ENCODE data around the gene PHF19.

Gene PHF19

DNA sequence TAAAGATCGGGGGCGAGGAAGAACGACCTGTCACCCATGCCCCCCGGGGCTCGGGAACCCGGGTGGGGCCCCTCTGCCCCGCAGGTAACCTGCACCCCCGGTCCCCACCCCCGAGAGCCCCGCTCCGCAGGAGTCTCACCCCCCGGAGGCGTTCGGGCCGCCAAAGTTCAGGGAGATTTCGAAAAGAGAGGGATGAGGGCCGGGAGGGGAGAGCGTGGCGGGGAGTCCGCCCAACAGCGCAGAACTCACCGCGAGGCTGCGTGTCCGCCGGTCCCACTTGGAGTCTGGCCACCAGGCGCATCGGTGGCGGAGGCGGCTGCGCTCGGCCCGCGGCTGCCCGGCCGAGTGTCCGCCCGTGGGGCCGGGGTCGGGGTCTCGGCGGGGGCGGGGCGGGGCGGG lies at the start of gene PHF19:
PHF19 (minus strand) TSS at position 347 of the 399 bp plus-strand sequence. CDS start 2,447 bp downstream, outside the sequence.
- in situ Hi-C loops (cut with HindIII; ENCODE audit: low sequenced_read_pairs), result no loop called here

DNA sequence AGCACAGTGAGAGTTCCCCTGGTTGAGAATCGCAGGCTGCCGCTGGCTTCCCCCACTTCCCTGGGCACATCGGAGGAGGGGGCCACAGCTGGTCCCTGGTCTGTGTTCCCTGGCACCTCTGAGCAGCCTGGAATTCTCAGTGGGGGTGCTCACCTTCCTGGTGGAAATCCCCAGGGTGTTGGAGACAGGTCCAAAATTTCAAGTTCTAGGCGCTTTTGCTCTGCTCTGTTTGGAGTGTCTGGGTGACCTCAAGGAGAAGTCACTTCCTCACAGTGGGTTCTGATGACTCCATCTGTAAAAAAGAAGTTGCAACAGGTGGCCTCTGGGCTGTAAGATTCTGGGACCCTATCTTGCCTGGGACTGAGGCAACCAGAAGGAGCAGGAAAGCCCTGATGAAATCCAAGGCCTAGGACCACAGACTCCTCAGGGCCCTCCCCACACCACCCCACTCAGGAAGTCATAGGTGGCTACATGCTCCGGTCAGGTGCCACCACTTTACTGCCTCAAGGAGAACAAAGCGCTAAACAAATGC lies 49.5 kb upstream of the PHF19 start, which contains the start of gene TRAF1:
TRAF1 (minus strand) TSS at position 400 of the 532 bp plus-strand sequence. CDS start 721 bp downstream, outside the sequence.
- in situ Hi-C loops (cut with HindIII; ENCODE audit: low sequenced_read_pairs), result no loop called here

DNA sequence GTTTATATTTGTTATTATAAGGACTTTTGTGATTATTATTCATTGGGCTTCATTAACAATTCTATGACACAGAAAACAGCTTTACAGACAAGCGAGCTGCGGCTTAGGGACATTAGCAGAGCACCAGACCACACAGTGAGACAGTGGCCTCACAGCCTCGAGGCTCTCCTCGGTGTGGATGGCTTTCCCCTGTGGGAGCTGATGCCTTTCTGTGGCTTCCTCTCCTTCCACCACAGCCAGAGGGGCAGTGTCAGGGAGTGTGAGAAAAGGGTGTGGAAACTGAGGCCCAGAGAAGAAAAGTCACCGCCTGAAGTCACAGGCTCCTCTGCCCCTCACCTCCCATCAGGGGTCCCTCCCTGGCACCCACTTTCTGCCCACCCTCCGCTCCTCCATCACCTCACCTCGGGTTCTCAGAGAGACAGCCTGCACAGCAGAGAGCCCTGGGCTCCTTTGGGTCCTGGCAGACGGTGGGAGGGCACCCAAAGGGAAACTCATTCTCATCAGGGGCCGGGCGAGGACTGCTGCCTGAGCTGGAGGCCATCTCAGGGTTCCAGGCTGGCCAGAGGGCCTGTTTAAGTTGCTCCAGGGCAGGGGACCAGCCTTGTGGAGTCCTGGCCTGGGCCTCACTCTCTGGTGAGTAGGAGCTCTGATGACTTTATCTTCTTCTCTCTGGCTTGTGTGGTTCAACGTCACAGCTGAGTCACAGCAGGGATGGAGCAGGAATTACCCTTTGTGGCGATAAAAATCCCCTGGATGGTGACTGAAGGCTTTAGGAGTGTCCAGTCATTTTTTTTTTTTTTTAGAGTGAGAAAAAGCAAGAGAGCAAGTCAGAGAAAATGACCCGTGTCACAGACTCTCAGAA lies 48.8 kb upstream of the PHF19 start:
- in situ Hi-C loops (cut with HindIII; ENCODE audit: low sequenced_read_pairs), result no loop called here

DNA sequence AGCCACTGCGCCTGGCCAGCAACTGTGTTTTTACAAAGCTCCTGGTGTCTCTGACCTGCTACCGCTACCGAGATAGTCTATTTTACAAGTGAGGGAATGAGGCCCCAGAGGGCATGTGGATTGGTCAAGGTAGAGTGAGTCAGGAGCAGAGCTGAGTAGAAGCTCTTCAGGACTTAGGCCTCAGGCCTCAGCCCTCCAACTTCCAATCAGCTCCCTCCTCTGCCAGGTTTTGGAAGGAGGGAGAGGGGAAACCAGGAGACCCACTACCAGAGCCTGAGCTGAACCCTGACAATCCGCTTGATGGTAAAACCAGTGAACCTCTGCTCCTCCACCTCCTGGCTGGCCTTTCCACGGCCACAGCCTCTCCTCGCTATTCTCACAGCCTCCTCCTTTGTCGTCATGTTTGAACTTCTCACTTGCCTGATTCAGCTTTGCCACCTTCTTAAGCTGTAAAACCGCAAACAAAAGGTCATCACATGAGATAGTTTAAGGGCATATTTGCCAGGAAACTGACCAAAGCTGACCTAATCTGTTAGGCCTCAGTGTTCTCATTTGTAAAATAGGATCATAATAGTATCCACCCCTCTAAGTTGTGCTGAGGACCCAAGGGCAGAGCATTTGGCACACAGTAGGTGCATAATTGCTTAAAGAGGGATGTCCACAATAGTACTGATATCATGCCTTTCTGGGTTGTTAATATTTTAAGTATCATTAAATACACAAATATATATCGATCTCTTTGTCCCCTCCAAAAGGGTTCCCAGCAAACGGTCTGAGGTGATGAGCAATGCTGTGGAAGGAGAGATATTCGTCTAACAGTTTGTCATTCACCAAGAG lies 47.9 kb upstream of the PHF19 start:
- in situ Hi-C loops (cut with HindIII; ENCODE audit: low sequenced_read_pairs), result no loop called here

DNA sequence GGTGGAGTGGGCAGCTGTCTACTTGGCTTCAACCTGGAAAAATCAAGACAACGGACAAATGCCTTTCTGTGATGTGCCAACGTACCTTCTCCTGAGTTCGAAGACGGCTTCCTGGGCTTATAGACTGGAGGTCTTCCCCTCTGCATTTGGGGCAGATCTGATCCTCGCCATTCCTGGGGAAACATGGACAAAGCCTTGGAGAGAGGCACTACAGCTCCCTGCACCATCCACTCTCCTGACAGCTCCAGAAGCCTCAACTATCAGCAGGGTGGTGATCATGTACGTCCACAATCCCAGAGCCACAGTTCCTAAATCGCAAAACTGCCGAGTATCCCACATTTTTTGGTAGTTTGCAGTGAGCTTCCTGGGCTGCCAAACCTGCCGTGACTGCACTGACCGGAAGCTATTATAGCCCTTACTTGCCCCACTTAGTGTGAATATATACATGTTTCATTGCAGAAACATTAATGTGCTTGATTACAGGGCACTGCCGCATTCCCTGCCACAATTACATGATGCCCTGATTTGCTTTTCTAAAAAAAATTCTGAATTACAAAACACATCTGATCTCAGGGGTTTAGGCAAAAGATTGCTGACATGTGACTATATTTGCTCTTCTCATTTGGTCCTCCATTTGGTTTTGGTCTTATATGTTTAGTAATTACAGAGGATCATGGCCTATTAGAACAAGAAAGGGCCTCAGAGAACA lies 46.8 kb upstream of the PHF19 start:
- in situ Hi-C loops (cut with HindIII; ENCODE audit: low sequenced_read_pairs), result no loop called here

DNA sequence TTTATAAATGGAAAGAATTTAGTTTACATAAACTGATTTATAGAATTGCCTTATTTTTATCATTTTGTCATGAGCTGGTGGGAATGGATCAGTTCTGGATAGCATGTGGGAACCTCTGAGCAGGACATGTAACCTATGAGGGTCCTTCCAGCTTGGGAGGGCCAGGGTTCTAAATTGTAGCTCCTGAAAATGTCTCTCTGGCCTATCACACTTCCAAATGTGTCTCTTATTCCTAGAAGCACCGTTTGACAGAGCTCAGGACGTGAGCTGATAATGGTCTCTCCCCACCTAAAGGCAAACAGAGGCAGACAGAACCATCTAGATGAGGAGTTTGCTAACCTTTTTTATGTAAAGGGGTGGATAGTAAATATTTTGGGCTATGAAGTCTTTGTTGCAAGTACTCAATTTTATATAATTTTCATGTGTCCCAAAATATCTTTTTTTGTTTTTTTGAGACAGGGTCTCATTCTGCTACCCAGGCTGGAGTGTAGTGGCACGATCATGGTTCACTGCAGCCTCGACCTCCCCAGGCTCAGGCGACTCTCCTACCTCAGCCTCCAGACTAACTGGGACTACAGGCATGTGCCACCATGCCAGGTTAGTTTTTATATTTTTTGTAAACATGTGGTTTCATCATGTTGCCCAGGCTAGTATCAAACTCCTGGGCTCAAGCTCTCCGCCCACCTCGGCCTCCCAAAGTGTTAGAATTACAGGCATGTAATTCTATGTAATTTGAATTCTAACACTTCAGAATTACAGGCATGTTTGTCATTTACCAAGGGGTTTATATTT lies 45.6 kb upstream of the PHF19 start:
- in situ Hi-C loops (cut with HindIII; ENCODE audit: low sequenced_read_pairs), result no loop called here

DNA sequence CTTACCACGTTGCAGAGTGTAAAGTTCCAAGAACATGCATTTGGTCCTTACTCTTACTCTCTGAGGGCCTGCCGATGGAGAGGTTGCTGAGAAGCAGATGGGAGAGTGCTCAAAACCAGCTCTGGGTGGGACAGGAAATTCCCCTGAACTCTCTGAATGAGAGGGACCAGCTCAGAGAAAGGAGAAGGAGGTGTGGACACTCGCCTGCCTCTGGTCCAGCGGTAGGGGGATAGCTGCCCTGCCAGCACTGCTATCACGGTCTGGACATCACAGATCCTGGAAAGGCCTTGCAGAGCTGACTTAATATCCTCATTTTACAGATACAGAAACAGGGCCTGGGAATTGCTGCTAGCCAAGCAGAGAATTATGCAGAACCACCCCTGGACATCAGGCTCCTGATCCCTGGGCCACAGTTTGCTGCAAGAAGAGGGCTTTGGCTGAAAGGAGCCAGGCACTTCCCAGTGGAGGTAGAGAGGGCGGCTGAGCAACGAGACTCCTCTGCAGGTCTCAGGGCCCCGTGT lies 44.7 kb upstream of the PHF19 start:
- in situ Hi-C loops (cut with HindIII; ENCODE audit: low sequenced_read_pairs), result no loop called here

DNA sequence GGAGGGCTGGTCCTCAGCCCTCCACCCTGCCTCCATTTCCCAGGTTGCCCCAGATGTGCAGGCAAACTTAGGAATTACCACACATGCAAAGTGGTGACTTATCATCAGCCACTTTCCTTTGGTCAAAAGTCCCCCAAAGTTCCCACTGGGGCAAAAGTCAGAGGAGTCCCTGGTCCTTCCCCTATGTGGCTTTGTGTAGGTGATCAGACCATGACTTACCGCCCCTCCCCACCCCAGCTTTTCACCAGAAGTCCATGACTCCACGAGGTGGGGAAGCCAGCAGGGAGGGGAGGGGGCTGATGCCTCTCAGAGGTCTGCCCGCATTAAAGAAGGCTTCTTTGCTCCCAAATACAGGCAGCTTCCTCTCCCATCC lies 43.8 kb upstream of the PHF19 start:
- in situ Hi-C loops (cut with HindIII; ENCODE audit: low sequenced_read_pairs), result no loop called here

DNA sequence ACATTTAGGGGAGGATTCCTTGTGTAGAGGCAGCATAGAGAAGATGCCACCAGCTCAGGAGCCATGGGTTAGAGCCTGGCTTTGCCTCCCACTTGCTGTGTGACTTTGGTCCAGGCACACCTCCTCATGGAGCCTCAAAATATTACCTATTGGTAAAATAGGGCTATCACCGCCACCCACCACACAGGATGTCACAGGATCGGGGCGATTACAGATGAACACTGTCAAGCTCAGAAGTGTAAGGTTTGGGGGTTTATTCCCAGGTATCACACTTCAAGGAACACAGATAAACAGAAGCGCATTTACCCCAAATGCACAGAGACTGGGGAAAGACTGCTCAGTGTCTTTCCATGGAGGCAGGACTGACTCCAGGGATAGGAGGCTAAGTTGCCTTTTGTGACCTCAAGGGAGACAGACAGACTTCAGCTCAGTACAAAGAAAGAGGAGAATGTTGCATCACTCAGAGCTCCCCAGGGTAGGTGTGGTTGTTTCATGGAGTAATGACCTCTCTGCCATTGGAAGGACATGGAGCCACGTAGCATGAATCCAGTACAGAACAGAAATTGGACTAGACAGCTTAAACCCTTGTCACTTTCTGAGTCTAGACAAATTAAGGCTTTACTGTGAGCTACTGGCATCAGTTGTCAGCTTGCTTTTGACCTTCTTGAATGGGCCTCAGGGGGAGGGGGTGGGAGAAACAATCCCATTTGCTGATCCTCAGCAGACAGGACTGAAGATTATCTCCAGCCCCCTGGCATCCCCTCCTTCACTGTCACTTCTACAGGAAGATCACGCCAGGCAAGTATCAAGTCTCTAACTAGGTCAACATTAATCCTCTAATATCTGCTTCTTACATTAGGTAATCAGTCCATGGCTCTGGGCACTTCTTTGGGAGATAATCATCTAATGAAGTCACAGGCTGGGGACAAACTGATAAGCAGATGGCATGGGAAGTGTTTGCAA lies 43.1 kb upstream of the PHF19 start:
- in situ Hi-C loops (cut with HindIII; ENCODE audit: low sequenced_read_pairs), result no loop called here

DNA sequence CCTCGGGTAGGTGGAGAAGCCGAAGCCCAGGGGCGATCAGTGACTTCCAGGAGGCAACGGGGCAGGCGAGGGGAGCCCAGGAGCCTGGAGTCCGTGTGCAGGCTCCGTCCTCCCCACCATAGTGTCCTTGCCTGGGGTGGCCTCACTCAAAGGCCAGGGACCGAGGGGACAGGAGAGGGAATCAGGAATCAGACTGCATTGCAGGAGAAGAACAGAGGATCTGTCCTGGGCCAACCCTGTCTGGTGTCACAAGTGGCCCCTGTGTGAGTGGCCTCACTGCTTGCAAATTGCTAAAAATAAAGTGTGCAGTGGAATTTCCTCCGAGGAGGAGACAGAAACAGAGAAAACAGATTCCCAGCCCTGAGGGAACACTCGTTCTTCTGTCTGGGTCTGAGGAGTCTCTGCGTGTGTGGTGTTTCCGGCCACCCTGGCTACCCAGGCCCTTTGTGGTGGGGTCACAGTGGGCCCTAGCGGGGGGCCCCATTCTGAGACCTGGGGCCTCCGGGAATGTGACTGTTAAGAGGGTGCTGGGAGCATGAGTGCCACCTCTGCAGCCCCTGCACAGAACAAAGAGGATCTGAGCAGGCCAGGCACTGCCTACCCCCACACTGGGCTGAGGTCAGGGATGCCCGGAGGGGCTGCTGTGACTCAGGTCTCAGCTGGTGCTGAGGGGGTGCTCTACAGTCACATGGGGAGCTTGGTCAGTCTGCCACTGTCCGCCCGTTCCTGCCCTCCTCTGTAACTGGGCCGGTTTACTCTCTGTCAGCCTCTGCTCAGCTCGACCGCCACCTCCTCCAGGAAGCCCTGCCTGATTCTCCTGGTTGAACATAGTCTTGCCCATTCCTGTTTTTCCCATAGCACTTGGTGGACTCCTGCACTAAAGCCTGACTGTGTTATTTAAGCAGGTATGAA lies 42.2 kb upstream of the PHF19 start:
- in situ Hi-C loops (cut with HindIII; ENCODE audit: low sequenced_read_pairs), result no loop called here

DNA sequence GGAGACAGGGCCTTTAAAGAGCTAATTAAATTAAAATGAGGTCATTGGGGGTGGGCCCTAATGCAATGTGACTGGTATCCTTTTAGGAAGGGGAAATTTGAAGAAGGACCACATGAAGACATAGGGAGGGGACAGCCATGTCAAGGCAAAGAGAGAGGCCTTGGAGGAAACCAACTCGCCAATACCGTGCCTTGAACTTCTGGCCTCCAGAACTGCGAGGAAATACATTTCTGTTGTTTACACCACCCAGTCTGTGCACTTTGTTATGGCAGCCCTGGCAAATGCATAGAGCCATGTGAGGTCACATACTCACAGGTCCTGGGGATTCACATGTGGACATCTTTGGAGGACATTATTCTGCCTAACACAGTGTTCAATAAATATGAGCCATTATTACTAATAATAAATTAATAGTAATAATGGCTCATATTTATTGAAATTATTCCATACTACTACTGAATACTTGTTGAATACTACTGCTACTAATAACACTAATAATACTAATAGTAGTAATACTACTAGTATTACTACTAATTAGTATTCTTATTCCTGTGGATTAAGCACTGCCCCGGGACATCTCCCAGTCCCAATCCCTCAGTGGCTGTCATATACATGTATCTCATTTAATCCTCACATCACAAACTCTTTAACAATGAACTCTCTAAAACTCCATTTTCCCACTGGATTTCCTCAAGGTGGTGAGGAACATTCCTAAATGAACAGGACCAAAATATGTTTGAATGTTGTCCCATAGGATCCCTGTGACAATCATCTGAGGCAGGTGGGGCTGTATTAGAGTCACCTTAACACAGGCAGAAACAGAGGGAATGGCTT lies 41.2 kb upstream of the PHF19 start:
- in situ Hi-C loops (cut with HindIII; ENCODE audit: low sequenced_read_pairs), result no loop called here

DNA sequence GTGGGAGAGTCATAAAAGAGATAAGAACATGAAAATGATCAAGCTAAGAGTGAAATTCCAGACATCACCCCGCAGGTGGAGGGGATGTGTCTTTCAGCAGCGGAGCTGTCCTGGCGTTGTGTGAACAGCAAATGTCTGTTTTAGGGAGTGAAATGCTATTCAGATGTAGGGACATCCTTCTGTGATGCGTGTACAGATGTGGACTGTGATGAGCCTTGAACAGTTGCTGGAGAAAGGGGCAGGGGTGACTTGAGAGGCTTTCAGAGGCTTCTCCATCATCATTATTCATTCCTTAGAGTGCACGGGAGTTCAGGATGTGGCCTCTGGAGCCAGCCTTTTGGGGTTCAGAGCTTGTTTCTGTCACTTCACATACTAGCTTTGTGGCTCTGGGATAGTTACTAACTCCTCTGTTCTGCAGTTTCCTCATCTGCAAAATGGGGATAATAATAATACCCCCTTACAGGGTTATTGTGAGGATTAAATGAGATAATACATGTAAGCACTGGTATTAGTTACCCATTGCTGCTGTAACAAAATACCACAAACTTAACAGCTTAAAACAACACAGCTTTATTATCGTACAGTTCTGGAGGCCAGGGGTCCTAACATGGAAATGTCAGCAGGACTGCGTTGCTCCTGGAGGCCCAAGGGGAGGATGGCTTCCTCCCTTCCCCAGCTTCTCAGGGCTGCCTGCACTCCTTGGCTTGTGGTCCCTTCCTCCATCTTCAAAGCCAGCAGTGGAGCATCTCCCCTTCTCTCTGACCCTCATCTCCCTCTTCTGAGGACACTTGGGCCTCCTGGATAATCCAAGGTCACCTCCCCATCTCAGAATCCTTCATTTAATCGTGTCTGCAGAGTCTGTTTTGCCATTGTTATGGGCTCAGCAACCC lies 40.2 kb upstream of the PHF19 start:
- in situ Hi-C loops (cut with HindIII; ENCODE audit: low sequenced_read_pairs), result no loop called here

DNA sequence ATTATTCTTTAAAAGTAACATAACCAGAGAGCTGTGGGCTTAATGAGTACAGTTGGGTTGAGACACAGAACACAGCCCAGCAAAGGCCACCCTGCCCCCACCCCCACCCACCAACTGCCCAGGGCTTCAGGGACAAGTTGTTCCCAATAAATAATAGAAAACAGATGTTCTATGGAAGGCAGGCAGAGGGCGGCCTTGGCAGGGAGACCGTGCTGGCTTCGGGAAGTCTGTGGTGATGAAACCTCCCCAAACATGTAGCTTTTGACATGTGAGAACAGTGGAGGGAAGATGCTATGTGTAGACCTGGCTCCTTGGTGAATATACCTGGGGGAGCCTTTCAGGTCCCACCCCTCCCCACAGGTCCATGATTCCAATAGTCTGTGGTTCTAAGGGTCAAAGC lies 39.6 kb upstream of the PHF19 start:
- in situ Hi-C loops (cut with HindIII; ENCODE audit: low sequenced_read_pairs), result no loop called here

DNA sequence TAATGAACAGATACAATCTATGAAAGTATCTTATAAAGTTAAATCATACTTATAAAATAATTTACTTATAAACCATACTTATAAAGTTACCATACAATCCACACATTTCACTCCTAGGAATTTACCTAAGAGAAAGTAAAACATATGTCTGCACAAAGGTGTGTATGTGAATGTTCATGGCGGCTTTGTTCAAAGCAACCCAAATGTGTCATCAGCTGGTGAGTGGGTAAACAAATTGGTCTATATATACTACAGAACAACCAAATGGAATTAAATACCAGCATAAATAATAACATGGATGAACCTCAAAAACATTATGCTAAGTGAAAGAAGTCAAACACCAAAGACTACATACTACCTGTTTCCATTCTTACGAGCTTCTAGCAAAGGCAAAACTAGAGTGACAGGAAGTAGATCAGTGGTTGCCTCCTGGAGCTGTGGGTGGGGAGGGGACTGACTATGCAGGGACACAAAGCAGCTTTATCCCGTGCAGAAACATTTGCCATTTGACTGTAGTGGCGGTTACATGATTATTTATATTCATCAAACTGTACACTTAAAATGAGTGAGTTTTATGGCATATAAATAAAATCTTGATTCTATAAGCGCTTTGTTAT lies 39.0 kb upstream of the PHF19 start:
- in situ Hi-C loops (cut with HindIII; ENCODE audit: low sequenced_read_pairs), result no loop called here

DNA sequence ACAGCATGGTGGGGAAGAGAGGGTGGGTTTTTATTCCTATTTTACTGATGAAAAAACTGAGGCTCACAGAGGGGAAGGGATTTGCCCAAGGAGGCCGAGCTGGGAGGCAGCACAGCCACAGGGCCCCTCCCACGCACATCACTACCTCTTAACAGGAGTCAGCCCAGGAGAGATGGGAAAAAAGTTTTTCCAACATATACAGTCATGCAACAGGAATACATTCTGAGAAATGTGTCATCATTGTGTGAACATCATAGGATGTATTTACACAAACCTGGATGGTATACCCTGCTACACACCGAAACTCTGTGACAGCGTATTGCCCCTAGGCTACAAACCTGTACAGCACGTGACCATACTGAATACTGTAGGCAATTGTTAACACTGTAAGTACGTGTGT lies 38.0 kb upstream of the PHF19 start:
- in situ Hi-C loops (cut with HindIII; ENCODE audit: low sequenced_read_pairs), result no loop called here

DNA sequence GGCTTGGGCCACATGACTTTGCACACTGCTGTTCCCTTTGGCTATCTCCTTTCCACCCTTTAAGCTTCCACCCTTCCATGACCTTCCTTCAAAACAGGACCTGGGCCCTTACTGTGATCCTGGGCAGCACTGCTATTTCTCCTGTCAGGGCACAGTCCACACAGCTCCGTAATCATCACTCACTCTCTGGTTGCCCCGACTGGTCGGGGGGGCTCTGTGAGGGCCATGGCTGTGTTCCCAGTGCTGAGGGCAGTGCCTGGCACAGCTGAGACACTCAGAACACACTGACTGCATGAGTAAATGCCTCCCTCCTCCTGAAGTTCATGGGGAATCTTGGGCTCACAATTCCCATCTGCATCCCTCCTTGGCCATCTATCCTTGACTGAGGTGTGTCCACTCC lies 37.4 kb upstream of the PHF19 start:
- in situ Hi-C loops (cut with HindIII; ENCODE audit: low sequenced_read_pairs), result no loop called here
